Immature natural killer cell (primary cell): ENCODE data around the gene EIF1AD. TPM values are rescaled to one million over a fixed set of nuclear protein-coding genes. Genes with fewer than 3 reads are reported as not detected.

Source experiments
- DNase-seq, 3 donors: peaks; one replicate each; pipeline ENCODE4 v3.0.0; 2022; ENCODE audit warnings: mixed read lengths in 1 of 3
- H3K27ac Mint-ChIP-seq, 6 donors: one replicate each; pipeline ENCODE4 v1.8.0; 2020; ENCODE audit warnings: mixed read lengths in 6 of 6, mild to moderate bottlenecking in 5 of 6, inconsistent platforms in 4 of 6, moderate library complexity in 3 of 6
- H3K27me3 Mint-ChIP-seq, 3 donors: one replicate each; pipeline ENCODE4 v1.8.0; 2020 to 2021; ENCODE audit warnings: low read depth in 3 of 3, mild to moderate bottlenecking in 3 of 3, mixed read lengths in 3 of 3, moderate library complexity in 3 of 3, inconsistent platforms in 1 of 3
- H3K36me3 Mint-ChIP-seq, 3 donors: one replicate each; pipeline ENCODE4 v1.8.0; 2020; ENCODE audit warnings: mixed read lengths in 3 of 3, inconsistent platforms in 2 of 3, mild to moderate bottlenecking in 2 of 3
- H3K4me1 Mint-ChIP-seq, 2 donors: one replicate each; pipeline ENCODE4 v1.8.0; 2020; ENCODE audit warnings: inconsistent platforms in 2 of 2, mild to moderate bottlenecking in 2 of 2, mixed read lengths in 2 of 2, moderate library complexity in 1 of 2
- H3K4me3 Mint-ChIP-seq, 5 donors: one replicate each; pipeline ENCODE4 v1.8.0; 2020; ENCODE audit warnings: mild to moderate bottlenecking in 5 of 5, mixed read lengths in 5 of 5, inconsistent platforms in 3 of 5, moderate library complexity in 3 of 5
- H3K9me3 Mint-ChIP-seq, 6 donors: one replicate each; pipeline ENCODE4 v1.8.0; 2020; ENCODE audit warnings: mild to moderate bottlenecking in 6 of 6, mixed read lengths in 6 of 6, inconsistent platforms in 4 of 6, moderate library complexity in 3 of 6
- polyA plus RNA-seq, 3 donors: library from polyadenylated mRNA; unstranded; fragments of 300-500 nt; fragmentation: Illumina TruSeq; gene quantifications; one replicate each; pipeline ENCODE4 v1.2.3, GENCODE V29; 2021

EIF1AD gene
- polyA plus RNA-seq, 3 donors from 2014 or later: 14.0 to 26.0 (median 21.0) TPM

DNA sequence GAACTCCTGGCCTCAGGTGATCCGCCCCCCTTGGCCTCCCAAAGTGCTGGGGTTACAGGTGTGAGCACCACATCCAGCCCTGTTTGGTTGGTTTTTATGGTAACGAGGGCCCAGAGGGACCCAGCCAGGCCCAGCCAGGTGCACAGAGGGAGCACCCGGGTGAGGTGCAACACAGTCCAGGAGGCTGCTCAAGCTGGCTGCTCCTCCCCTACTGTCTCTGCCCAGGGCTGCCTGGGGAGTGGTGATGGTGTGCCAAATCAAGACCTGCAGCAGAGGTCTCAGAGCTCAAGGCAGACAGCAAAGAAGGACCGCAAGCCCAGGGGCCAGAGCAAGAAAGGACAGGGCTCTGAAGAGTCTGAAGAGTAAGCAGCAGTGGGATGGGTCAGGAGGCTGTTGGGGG lies 55.3 kb downstream of the EIF1AD start:
- Mint-ChIP-seq H3K27me3 (peaks cover 0 to 2% (median 0%) of the 10 kb centered on the region in 3 donors), H3K36me3 (no peaks in the 10 kb centered on the region), H3K9me3 (no peaks in the 10 kb centered on the region), H3K27ac (no peak overlapping the region), H3K4me1 (no peaks in the 10 kb centered on the region), H3K4me3 (no peak overlapping the region)
- no peak for DNase-seq

Other genes starting within 250 kb of the EIF1AD start
- gene AP5B1, start 221.2 kb downstream of the EIF1AD start, polyA plus RNA-seq: 10 to 100 TPM in 1 of 3 donors, 1 to 10 TPM in 2; 7.6 to 20.8 (median 8.2) TPM
- not detected for gene OVOL1, start 215.1 kb downstream of the EIF1AD start, polyA plus RNA-seq
- gene SNX32, start 168.2 kb downstream of the EIF1AD start, polyA plus RNA-seq: 1 to 10 TPM in 2 of 3 donors, under 1 TPM in 1; 0.30 to 1.7 (median 1.6) TPM
- 1,000 to 10,000 TPM; 2,883 to 4,279 (median 3,963) TPM for gene CFL1, start 144.0 kb downstream of the EIF1AD start, polyA plus RNA-seq
- 10 to 100 TPM; 22.7 to 47.0 (median 32.2) TPM for gene MUS81, start 141.7 kb downstream of the EIF1AD start, polyA plus RNA-seq
- 1 to 10 TPM; 1.6 to 6.3 (median 3.6) TPM for gene EFEMP2, start 129.4 kb downstream of the EIF1AD start, polyA plus RNA-seq
- gene CTSW, start 122.3 kb downstream of the EIF1AD start, polyA plus RNA-seq: 1,000 to 10,000 TPM; 2,066 to 3,052 (median 2,928) TPM
- gene FIBP, start 113.7 kb downstream of the EIF1AD start, polyA plus RNA-seq: 100 to 1,000 TPM; 120 to 145 (median 141) TPM
- gene CCDC85B, start 111.5 kb downstream of the EIF1AD start, polyA plus RNA-seq: 100 to 1,000 TPM in 2 of 3 donors, 10 to 100 TPM in 1; 62.9 to 159 (median 142) TPM
- under 1 TPM; 0.13 to 0.30 (median 0.17) TPM for gene FOSL1, start 101.8 kb downstream of the EIF1AD start, polyA plus RNA-seq
- gene C11orf68, start 83.1 kb downstream of the EIF1AD start, polyA plus RNA-seq: 10 to 100 TPM; 45.7 to 84.5 (median 60.4) TPM
- gene DRAP1, start 82.7 kb downstream of the EIF1AD start, polyA plus RNA-seq: 100 to 1,000 TPM; 135 to 234 (median 182) TPM
- not detected for gene TSGA10IP, start 56.7 kb downstream of the EIF1AD start, polyA plus RNA-seq
- gene SART1, start 40.4 kb downstream of the EIF1AD start, polyA plus RNA-seq: 10 to 100 TPM in 2 of 3 donors, 1 to 10 TPM in 1; 7.5 to 53.0 (median 16.1) TPM
- 100 to 1,000 TPM; 212 to 366 (median 295) TPM for gene BANF1, start 346 bp upstream of the EIF1AD start, polyA plus RNA-seq
- gene CST6, start 9.9 kb upstream of the EIF1AD start, polyA plus RNA-seq: not detected
- gene CATSPER1, start 24.3 kb upstream of the EIF1AD start, polyA plus RNA-seq: 10 to 100 TPM; 17.2 to 41.1 (median 20.8) TPM
- gene GAL3ST3, start 47.0 kb upstream of the EIF1AD start, polyA plus RNA-seq: not detected
- gene SF3B2, start 50.2 kb upstream of the EIF1AD start, polyA plus RNA-seq: 100 to 1,000 TPM in 1 of 3 donors, 10 to 100 TPM in 2; 71.7 to 141 (median 76.7) TPM
- 10 to 100 TPM; 10.0 to 72.3 (median 23.9) TPM for gene PACS1, start 68.1 kb upstream of the EIF1AD start, polyA plus RNA-seq